Dedifferentiated amniotic fluid mesenchymal stem cell (primary cell): ENCODE results near the gene GPER1.

Experiments
- DNase-seq: peaks from one replicate; pipeline ENCODE4 v3.0.0-alpha.2; 2016; ENCODE audit errors: extremely low spot score

GPER1 gene

GRCh38 chr7:1119201-1119600 is 31.3 kb downstream of the GPER1 start:
- no peak for DNase-seq

DNA sequence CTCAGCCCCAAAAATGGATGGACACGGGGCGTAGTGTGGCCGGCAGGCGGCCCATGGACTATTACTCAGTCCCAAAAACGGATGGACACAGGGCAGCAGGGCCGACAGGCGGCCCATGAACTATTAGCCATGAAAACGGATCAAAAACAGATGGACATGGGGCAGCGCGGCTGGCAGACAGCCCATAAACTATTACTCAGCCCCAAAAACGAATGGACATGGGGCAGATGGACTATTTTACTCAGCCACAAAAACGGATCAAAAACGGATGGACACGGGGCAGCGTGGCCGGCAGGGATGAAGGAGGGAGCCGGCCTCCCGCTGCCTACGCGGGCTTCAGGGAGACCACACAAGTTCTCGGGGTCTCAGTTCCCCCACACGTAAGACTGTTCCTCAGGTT is 32.9 kb downstream of the GPER1 start:
- no peak for DNase-seq

GRCh38 chr7:1121476-1121875 is 33.6 kb downstream of the GPER1 start:
- DNase-seq = no peak

DNA sequence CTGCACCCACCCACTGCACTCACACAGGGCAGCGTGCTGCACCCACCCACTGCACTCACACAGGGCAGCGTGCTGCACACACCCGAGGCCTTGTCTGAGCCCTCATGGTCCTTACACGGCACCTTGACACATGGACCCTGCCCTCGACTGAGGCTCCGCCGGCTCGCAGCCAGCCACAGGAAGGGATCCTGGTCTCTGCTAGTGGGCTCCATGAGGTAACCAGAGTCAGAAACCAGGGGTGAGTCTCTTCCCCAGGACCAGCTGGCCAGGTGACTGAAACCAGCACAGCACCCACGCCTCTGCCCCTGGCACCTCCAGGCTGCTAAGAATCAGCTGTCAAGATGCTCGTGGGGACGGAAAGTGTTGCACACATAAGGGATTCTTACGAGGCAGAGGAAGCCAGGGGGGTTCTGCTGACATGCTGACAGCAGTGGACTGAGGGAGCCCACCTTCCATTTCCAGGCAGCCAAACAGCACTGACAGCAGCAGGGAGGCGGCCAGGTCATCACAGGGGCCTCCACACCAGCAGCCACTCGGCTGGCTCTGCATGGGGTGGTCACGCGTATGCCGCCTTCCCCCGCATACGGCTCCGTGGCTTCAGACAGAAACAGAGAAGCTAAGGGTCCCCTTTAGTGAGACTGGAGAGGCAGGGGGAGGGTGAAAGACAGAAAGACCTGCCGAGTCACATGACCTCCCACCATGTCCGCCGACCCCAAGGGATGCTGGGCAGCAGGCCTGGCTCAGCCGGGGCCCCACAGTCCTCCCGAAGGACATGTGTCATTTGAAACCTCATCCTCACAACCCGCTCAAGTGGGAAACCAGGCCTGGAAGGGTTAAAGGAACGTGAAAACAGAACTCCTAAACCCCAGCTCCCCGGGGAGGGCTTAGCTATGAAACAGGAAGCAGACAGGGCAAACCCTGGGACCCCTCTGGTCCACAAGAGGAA is 34.2 kb downstream of the GPER1 start:
- no peak for DNase-seq

GRCh38 chr7:1122832-1123501 is 35.1 kb downstream of the GPER1 start:
- DNase-seq = no peak

- no peak for DNase-seq
Measured at GRCh38 chr7:1123715-1124114, 35.8 kb downstream of the GPER1 start.

DNA sequence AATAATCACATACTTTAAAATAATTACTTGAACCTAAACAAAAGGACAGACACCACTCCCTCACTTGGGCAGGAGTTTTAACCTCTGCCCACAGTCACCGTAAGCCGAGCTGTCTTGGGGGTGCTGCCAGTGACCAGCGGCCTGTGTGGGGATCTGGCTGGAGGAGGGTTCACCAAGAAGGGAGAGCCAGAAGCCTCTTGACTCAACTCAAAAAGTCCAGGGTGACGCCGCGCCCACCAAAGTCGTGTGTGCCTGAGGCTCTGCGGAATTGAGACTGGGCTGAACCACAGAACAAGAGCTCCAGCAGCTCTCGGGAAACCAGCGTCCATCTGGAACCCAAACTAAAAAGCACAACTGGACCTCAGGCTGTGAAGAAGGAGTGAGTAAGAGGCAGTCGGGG is 36.3 kb downstream of the GPER1 start:
- no peak for DNase-seq

DNA sequence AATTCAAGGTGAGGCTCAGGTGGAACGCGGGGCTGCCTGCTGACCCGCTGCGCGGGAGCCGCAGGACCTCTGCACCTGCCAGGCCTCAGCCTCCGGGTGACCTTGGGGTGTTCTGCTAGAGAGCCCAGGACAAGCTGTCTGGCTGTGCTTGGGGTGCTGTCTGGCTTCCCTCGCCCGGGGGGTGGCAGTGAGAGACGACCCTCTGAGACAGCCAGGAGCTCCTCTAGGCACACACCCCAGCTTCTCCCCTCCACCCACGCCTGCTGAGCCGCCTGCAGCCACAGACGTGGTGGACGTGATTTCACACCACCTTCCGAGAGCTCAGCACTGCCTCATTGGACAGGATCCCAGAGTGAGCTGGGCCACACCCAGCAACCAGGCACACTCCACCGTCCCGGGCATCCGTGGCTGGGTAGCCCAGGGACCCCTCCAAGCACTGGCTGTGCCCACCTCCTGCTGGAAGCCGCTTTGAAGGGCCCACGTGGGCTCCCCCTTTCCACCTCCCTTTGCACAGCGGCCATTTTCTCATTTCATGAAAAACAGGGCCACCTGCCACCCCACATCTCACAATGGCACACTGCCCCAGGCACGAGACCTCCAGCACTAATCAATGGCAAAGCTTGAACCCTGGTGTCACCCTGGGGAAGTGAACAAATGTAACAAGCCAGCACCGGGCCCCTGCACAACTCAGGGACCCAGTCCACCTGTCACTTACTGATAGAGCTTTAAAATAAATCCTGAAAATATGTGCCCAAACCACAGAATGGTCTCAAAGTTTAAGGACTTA is 37.1 kb downstream of the GPER1 start:
- no peak for DNase-seq

DNA sequence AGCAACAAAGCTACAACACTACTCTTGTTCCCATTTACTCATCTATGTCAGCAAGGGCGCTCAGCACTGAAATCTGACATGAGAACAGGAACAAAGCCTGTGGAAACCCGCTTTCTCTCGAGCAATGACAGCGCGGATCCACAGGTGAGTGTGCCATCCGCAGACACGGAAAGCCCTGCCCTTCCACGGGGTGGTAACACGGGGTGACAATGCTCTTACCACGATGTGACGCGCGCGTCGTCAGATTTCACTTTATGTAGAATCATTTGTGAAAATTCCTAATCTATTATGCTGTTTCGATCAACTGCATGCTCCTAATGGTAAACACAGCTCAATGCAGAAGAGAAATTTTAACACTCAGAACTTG is 37.7 kb downstream of the GPER1 start:
- no peak for DNase-seq

- DNase-seq = no peak
Measured at GRCh38 chr7:1127001-1127400, 39.1 kb downstream of the GPER1 start.

GRCh38 chr7:1129431-1129830 is 41.5 kb downstream of the GPER1 start:
- DNase-seq = no peak

DNA sequence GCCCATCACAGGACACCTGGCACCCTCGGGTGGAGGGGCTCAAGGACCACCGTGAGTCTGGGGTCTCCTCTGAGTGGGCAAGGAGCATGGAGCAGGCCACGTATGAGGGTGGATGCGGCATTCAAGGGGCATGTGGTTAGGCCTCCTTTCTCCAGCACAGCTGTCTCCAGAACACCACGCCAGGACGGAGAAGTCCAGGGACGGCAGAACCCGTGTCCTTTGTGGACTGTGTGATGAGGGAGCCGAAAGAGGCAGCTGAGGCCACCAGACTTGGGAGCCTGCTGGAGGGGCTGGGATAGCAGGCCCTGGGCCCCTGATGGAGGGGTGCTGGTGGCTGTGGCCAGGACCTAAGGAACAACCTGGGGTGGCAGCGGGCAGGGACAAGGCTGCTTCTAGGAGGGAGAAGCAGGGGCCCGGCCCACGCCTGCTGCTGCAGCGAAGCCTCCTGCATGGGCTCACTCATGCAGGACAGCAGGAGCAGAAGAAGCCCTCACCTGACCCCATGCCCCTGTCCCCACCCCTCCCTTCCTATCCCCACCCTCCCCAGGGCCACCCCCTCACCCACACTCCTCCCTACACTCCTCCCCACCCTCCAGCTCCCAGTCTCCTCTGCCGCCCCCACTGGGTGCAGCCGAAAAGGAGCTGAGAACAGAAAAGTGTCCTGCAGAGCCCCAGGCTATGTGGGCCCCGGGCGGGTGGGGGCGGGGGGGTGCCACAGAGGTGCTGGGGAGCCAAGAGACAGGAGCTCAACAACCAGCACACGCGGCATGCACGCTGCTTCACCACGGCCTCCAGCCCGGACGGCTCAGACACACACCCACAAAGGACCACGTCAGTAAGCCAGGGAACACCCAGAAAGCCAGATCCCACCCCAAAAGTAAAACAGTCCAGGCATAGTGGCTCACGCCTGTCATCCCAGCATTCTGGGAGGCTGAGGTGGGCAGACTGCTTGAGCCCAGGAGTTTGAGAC is 42.4 kb downstream of the GPER1 start:
- no peak for DNase-seq

GRCh38 chr7:1131471-1132265 is 43.8 kb downstream of the GPER1 start:
- no peak for DNase-seq

GRCh38 chr7:1134951-1135350 is 47.0 kb downstream of the GPER1 start:
- DNase-seq = no peak

DNA sequence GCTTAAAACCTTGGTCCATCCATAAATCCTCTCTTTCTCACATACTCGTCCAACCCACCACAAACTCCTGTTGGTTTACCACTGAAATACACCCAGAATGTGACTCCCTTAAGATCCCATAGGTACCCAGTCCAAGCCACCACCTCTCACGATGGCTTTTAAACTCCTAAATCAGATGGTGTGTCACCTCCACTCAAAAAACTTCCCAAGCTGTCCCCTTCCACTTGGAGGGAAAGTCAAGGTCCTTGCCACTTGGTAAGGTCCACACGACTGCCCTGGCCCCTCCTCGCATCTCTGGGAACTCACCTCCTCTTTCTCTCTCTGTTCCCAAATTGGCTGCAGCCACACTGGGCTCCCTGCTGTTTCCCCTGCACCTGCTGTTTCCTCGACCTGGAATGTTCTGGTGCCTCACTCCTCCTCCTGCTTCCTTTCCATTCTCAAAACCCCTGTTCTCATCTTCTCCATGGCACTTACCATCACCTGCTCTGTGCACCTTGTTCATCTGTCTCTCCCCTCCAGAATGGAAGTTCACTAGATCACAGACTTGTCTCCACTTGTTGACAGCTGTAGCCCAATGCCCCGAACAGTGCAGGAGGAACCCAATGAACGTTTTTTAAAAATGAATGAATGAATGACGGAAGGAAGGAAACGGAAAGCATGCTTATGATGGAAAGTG is 49.1 kb downstream of the GPER1 start:
- no peak for DNase-seq

- DNase-seq = no peak
Measured at GRCh38 chr7:1137517-1138167, 49.7 kb downstream of the GPER1 start.

DNA sequence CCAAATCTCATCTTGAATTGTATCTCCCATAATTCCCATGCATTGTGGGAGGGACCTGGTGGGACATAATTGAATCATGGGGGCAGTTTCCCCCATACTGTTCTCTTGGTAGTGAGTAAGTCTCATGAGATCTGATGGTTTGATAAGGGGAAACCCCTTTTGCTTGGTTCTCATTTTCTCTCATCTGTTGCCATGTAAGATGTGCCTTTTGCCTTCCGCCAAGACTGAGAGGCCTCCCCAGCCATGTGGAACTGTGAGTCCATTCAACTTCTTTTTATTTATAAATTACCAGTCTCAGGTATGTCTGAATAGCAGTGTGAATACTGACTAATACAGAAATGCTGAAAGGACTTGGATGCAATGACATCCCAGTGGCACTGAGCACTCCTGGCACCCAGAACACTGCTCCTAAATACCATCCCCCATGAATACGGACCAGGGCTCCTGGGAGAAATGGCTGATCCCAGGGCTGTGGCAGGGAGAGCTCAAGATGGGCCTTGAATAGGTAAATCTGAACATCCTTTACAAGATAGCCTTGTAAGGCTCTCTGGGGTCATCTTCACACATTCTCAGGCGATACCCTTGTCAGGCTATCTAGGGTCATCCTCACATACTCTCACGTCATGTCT is 52.7 kb downstream of the GPER1 start:
- DNase-seq = no peak

DNA sequence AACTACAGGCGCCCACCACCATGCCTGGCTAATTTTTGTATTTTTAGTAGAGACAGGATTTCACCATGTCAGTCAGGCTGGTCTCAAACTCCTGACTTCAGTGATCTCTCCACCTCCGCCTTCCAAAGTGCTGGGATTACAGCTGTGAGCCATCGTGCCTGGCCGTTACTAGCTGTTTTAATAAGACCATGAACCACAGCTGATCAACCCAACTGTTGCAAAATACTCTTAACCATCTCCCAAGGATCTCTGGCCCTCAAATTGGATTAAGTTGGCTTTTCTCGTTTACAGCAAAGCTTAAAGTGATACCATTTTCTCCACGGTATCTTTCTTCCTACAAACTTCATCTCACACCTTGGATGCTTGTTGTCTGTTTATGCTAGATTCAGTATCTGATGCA is 53.7 kb downstream of the GPER1 start:
- DNase-seq = no peak
